ENCODE results near the gene IGSF3.

IGSF3 gene

DNA sequence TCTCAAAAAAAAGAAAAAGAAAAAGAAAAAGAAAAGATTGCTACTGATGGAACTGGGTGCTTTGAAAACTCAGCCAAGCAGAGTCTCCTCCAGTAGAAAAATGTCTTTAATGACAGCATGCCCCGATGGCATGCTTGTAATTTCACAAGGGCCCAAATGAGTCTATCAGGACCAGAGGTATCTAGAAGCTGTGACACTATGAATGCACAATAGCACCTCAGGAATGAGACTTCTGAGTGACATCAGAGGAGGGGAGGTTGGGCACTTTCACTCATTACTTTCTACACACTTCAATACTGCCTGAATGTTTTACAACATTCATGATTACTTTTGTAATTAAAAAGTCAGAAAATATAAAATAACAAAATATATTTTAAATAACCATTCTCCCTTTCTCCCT is 81.6 kb downstream of the IGSF3 start:
- H3K14ac ChIP-seq (ENCODE audit: low read length in 2 of 2) = no peak overlapping the region
- H3K18ac ChIP-seq (ENCODE audit: low read depth in 1 of 2, low read length in 2 of 2) = no peak overlapping the region
- no peak overlapping the region for H3K23ac ChIP-seq (ENCODE audit: low read length in 2 of 2)
- no peak overlapping the region for H3K4ac ChIP-seq (ENCODE audit: low read depth in 1 of 2, low read length in 2 of 2)
- H2BK12ac ChIP-seq (ENCODE audit: low read length in 2 of 2) = no peak overlapping the region
- H2BK15ac ChIP-seq (ENCODE audit: low read depth, poor library complexity, severe bottlenecking) = no peak overlapping the region
- H2BK120ac ChIP-seq (ENCODE audit: low read depth, low read length) = no peak overlapping the region
- no peak overlapping the region for H2BK5ac ChIP-seq (ENCODE audit: low read depth, low read length, poor library complexity, severe bottlenecking)
- peaks cover 7% of the 10 kb centered on the region for H3K4me1 ChIP-seq (ENCODE audit: control insufficient read depth, insufficient read depth, low read depth, low read length)
- no peak overlapping the region for H3K27ac ChIP-seq (ENCODE audit: low read length, poor library complexity, severe bottlenecking)
- DNase-seq = no peak
- H3K4me3 ChIP-seq (ENCODE audit: insufficient read depth in 1 of 2, low read depth in 1 of 2, low read length in 2 of 2) = no peak overlapping the region
- no peak overlapping the region for H2AFZ ChIP-seq (ENCODE audit: low read depth, low read length)
- peaks cover 0 to 8% of the 10 kb centered on the region in 2 experiments for H3K36me3 ChIP-seq (ENCODE audit: control insufficient read depth in 1 of 2, insufficient read depth in 2 of 2, low read depth in 1 of 2, low read length in 2 of 2)
- H3K27me3 ChIP-seq (ENCODE audit: control insufficient read depth in 1 of 2, insufficient read depth in 1 of 2, low read length in 2 of 2) = peaks cover 0 to 3% of the 10 kb centered on the region in 2 experiments
- no peaks in the 10 kb centered on the region for H3K79me1 ChIP-seq (replicated peaks; ENCODE audit: low read length, poor library complexity, severe bottlenecking)
- no peak overlapping the region for H3K4me2 ChIP-seq (ENCODE audit: low read length, poor library complexity, severe bottlenecking)
- no peak overlapping the region for H2AK5ac ChIP-seq (ENCODE audit: low read length, severe bottlenecking)
- H4K8ac ChIP-seq (ENCODE audit: low read length) = no peak overlapping the region
- 95% methylated on average over 1 of the region's 1 CpG for WGBS
- no peak overlapping the region for H3K9ac ChIP-seq (ENCODE audit: low read length)
- H3K9me3 ChIP-seq (ENCODE audit: control insufficient read depth, low read length) = no peaks in the 10 kb centered on the region
- H4K91ac ChIP-seq (ENCODE audit: low read length) = no peak overlapping the region

DNA sequence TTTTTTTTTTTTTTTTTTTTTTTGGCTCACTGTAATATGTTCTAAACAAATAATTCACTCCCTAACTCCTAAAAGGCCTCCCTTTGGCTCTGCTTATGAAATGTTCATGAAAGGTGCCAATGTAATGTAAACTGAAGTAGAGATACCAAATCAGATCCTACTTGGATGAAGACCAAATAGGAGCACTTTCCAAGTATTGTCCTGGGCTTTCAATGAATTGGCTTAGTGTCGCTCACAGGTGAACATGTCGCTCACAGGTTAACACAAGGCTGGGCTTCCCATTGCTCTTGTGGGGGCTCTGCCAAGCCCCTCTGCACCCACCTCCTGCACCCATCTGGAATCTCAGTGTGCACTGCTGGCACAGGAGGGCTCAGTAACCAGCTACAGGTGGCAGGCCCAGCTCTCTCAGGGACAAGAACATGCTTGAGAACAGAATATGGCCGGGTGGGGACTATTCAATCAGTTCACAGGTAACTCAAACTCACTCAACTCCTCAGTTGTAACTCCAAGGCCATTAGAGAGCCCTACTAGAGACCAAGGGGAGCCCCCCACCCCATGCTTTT is 86.1 kb downstream of the IGSF3 start:
- H3K27ac ChIP-seq (ENCODE audit: low read length, poor library complexity, severe bottlenecking) = no peak overlapping the region
- no peak for DNase-seq
- 91% methylated on average over 3 of the region's 3 CpGs for WGBS

DNA sequence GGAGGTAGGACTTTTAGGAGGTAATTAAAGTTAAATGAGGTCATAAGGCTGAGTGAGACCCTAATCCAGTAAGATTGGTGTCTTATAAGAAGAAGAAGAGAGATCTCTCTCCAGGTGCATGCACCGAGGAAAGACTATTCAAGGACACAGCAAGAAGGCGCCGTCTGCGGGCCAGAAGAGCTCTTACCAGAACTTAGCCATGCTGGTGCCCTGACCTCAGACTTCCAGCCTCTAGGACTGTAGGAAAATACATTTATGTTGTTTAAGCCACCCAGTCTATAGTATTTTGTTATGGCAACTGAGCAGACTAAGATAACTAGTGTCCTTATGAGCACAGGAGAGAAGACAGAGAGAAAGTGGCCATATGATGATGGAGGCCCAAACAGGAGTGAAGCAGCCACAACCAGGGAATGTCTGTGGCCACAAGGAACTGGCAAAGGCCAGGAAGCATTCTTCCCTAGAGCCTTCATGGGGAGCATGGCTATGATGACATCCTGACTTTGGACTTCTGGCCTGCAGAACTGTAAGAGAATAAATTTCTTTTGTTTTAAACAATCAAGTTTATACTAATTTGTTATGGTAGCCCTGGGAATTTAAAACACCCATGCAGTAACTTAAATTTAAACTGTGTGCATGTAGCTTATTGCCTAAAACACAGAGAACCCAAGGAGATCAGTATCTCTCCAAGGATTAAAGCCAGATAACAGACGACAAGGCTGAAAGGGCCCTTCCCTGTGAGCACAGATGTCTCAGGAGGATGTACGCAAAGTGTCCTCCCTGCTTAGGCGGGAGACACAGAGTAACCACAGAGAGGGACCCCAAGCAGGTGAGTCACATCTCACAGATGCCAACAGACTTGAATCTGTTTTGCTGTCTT is 86.8 kb downstream of the IGSF3 start:
- no peak overlapping the region for H3K4me3 ChIP-seq (ENCODE audit: insufficient read depth in 1 of 2, low read depth in 1 of 2, low read length in 2 of 2)
- no peak overlapping the region for H2BK12ac ChIP-seq (ENCODE audit: low read length in 2 of 2)
- no peak for DNase-seq
- H3K27me3 ChIP-seq (ENCODE audit: control insufficient read depth in 1 of 2, insufficient read depth in 1 of 2, low read length in 2 of 2) = no peaks in the 10 kb centered on the region
- no peak overlapping the region for H3K4me2 ChIP-seq (ENCODE audit: low read length, poor library complexity, severe bottlenecking)
- H3K9me3 ChIP-seq (ENCODE audit: control insufficient read depth, low read length) = no peaks in the 10 kb centered on the region
- H3K18ac ChIP-seq (ENCODE audit: low read depth in 1 of 2, low read length in 2 of 2) = no peak overlapping the region
- H3K27ac ChIP-seq (ENCODE audit: low read length, poor library complexity, severe bottlenecking) = no peak overlapping the region
- peaks cover 0 to 17% of the 10 kb centered on the region in 2 experiments for H3K36me3 ChIP-seq (ENCODE audit: control insufficient read depth in 1 of 2, insufficient read depth in 2 of 2, low read depth in 1 of 2, low read length in 2 of 2)
- H4K8ac ChIP-seq (ENCODE audit: low read length) = no peak overlapping the region
- H4K91ac ChIP-seq (ENCODE audit: low read length) = no peak overlapping the region
- H2BK120ac ChIP-seq (ENCODE audit: low read depth, low read length) = no peak overlapping the region
- H3K4ac ChIP-seq (ENCODE audit: low read depth in 1 of 2, low read length in 2 of 2) = no peak overlapping the region
- no peak overlapping the region for H3K23ac ChIP-seq (ENCODE audit: low read length in 2 of 2)
- H3K9ac ChIP-seq (ENCODE audit: low read length) = no peak overlapping the region
- WGBS = 89% methylated on average over 7 of the region's 7 CpGs
- H2BK15ac ChIP-seq (ENCODE audit: low read depth, poor library complexity, severe bottlenecking) = no peak overlapping the region
- H2BK5ac ChIP-seq (ENCODE audit: low read depth, low read length, poor library complexity, severe bottlenecking) = no peak overlapping the region
- no peaks in the 10 kb centered on the region for H3K4me1 ChIP-seq (ENCODE audit: control insufficient read depth, insufficient read depth, low read depth, low read length)
- H3K14ac ChIP-seq (ENCODE audit: low read length in 2 of 2) = no peak overlapping the region
- no peaks in the 10 kb centered on the region for H3K79me1 ChIP-seq (replicated peaks; ENCODE audit: low read length, poor library complexity, severe bottlenecking)
- no peak overlapping the region for H2AFZ ChIP-seq (ENCODE audit: low read depth, low read length)
- no peak overlapping the region for H2AK5ac ChIP-seq (ENCODE audit: low read length, severe bottlenecking)

More for the DNA sequence above, 86.1 kb downstream of the IGSF3 start:
- Histone ChIP-seq H3K9ac (ENCODE audit: low read length) (no peak overlapping the region), H2AK5ac (ENCODE audit: low read length, severe bottlenecking) (no peak overlapping the region), H3K4me2 (ENCODE audit: low read length, poor library complexity, severe bottlenecking) (no peak overlapping the region), H2BK120ac (ENCODE audit: low read depth, low read length) (no peak overlapping the region), H3K4ac (ENCODE audit: low read depth in 1 of 2, low read length in 2 of 2) (no peak overlapping the region), H2BK5ac (ENCODE audit: low read depth, low read length, poor library complexity, severe bottlenecking) (no peak overlapping the region), H3K79me1 (replicated peaks; ENCODE audit: low read length, poor library complexity, severe bottlenecking) (no peaks in the 10 kb centered on the region), H2BK15ac (ENCODE audit: low read depth, poor library complexity, severe bottlenecking) (no peak overlapping the region), H3K36me3 (ENCODE audit: control insufficient read depth in 1 of 2, insufficient read depth in 2 of 2, low read depth in 1 of 2, low read length in 2 of 2) (peaks cover 0 to 17% of the 10 kb centered on the region in 2 experiments), H3K4me3 (ENCODE audit: insufficient read depth in 1 of 2, low read depth in 1 of 2, low read length in 2 of 2) (no peak overlapping the region), H2BK12ac (ENCODE audit: low read length in 2 of 2) (no peak overlapping the region), H3K18ac (ENCODE audit: low read depth in 1 of 2, low read length in 2 of 2) (no peak overlapping the region), H4K8ac (ENCODE audit: low read length) (no peak overlapping the region), H3K9me3 (ENCODE audit: control insufficient read depth, low read length) (no peaks in the 10 kb centered on the region), H2AFZ (ENCODE audit: low read depth, low read length) (no peak overlapping the region), H3K14ac (ENCODE audit: low read length in 2 of 2) (no peak overlapping the region), H3K27me3 (ENCODE audit: control insufficient read depth in 1 of 2, insufficient read depth in 1 of 2, low read length in 2 of 2) (no peaks in the 10 kb centered on the region), H4K91ac (ENCODE audit: low read length) (no peak overlapping the region), H3K23ac (ENCODE audit: low read length in 2 of 2) (no peak overlapping the region), H3K4me1 (ENCODE audit: control insufficient read depth, insufficient read depth, low read depth, low read length) (no peaks in the 10 kb centered on the region)

DNA sequence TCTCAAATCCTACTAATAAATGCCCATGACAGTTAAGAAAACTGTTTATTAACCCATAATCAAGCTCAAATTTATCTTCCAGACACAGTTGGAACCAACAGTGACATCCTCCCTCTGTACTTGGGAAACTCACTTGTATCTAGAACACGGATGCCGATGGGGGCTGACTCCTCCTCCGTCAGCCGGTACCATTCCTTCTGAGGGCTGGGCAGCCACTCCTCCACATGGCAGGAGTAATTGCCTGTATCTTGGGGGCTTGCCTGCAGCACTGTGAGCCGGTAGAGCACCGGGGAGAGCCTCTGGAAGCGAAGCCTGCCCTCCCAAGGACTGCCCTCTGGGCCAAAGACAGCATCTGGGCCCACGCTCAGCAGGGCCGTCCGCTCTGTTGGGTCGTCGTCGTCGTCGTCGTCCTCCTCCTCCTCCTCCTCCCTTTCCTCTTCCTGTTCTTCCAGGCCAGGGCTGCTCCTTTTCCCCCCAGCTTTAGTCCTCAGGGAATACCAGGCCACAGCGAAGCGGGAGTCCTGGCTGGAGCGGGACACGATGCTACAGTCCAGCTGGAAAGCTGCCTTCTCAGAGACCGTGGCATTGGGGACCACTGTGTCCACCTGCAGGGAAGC is 88.2 kb downstream of the IGSF3 start:
- H4K8ac ChIP-seq (ENCODE audit: low read length) = no peak overlapping the region
- no peaks in the 10 kb centered on the region for H3K27me3 ChIP-seq (ENCODE audit: control insufficient read depth in 1 of 2, insufficient read depth in 1 of 2, low read length in 2 of 2)
- H3K4ac ChIP-seq (ENCODE audit: low read depth in 1 of 2, low read length in 2 of 2) = no peak overlapping the region
- H3K4me2 ChIP-seq (ENCODE audit: low read length, poor library complexity, severe bottlenecking) = no peak overlapping the region
- H2AK5ac ChIP-seq (ENCODE audit: low read length, severe bottlenecking) = no peak overlapping the region
- H2AFZ ChIP-seq (ENCODE audit: low read depth, low read length) = no peak overlapping the region
- no peaks in the 10 kb centered on the region for H3K79me1 ChIP-seq (replicated peaks; ENCODE audit: low read length, poor library complexity, severe bottlenecking)
- H3K23ac ChIP-seq (ENCODE audit: low read length in 2 of 2) = no peak overlapping the region
- H2BK120ac ChIP-seq (ENCODE audit: low read depth, low read length) = no peak overlapping the region
- H4K91ac ChIP-seq (ENCODE audit: low read length) = no peak overlapping the region
- H3K4me3 ChIP-seq (ENCODE audit: insufficient read depth in 1 of 2, low read depth in 1 of 2, low read length in 2 of 2) = no peak overlapping the region
- no peak overlapping the region for H3K14ac ChIP-seq (ENCODE audit: low read length in 2 of 2)
- H2BK5ac ChIP-seq (ENCODE audit: low read depth, low read length, poor library complexity, severe bottlenecking) = no peak overlapping the region
- no peak overlapping the region for H2BK12ac ChIP-seq (ENCODE audit: low read length in 2 of 2)
- WGBS = 90% methylated on average over 20 of the region's 21 CpGs
- H3K36me3 ChIP-seq (ENCODE audit: control insufficient read depth in 1 of 2, insufficient read depth in 2 of 2, low read depth in 1 of 2, low read length in 2 of 2) = peaks cover 0 to 8% of the 10 kb centered on the region in 2 experiments
- H3K4me1 ChIP-seq (ENCODE audit: control insufficient read depth, insufficient read depth, low read depth, low read length) = no peaks in the 10 kb centered on the region
- no peak overlapping the region for H2BK15ac ChIP-seq (ENCODE audit: low read depth, poor library complexity, severe bottlenecking)
- H3K27ac ChIP-seq (ENCODE audit: low read length, poor library complexity, severe bottlenecking) = no peak overlapping the region
- no peak for DNase-seq
- H3K18ac ChIP-seq (ENCODE audit: low read depth in 1 of 2, low read length in 2 of 2) = no peak overlapping the region
- H3K9ac ChIP-seq (ENCODE audit: low read length) = no peak overlapping the region
- H3K9me3 ChIP-seq (ENCODE audit: control insufficient read depth, low read length) = no peaks in the 10 kb centered on the region
